ENCODE data around the gene ZFHX3.

ZFHX3 gene

GRCh38 chr16:72889616-72890582 is 158.0 kb downstream of the ZFHX3 start:
- H3K27ac ChIP-seq: no peak overlapping the region; the same call in 1 of the 2 replicates
- no peak for TF ChIP-seq CTCF (conservative IDR thresholded peaks at IDR 0.05; ENCODE audit: low read depth)
- no peak for DNase-seq (ENCODE audit: low spot score)
- ChIA-PET CTCF (interaction anchor here (0.6 to 0.7 kb wide), 2 partner anchors 431 to 792 kb away, joined by 3 to 4 read pairs; no protein-coding TSS in a partner anchor), POLR2A (ENCODE audit: low non-redundant PET) (no interaction called here)

GRCh38 chr16:72887537-72887936 is 160.4 kb downstream of the ZFHX3 start:
- H3K27ac ChIP-seq: no peak overlapping the region
- CTCF ChIA-PET: interaction anchor here (0.6 kb wide), 1 partner anchor 309 kb away, joined by 3 read pairs; no protein-coding TSS in a partner anchor
- no peak for TF ChIP-seq CTCF (conservative IDR thresholded peaks at IDR 0.05; ENCODE audit: low read depth)
- POLR2A ChIA-PET (ENCODE audit: low non-redundant PET): no interaction called here
- no peak for DNase-seq (ENCODE audit: low spot score)

DNA sequence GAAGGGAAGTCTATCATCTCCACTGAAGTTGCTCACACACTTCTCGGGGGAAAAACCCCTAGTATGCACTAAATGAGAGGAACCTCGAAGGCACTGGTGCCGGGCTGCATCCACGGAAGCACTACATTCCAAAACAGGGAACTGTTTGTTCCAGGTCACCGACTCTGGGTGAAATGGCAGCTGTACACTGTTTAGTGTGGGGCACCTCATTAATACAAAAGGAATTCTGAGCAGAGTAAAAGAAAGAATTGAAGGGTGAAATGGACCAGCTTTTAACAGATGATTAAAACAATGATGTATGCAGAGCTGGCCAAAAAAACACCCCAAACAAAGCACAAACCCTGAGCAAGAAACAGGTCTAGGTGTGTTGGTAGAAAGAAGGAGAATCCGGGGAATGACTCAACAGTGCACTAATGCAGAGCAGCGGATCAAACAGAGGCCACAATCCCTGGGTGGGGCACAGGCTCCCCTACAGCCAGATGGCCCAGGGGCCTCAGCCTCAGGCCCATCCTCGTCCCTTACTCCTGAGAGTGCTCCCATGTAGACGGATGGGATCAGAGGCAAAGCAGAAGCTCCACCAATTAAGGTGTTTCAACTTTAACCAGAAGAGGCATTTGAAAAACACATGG is 161.5 kb downstream of the ZFHX3 start:
- CTCF ChIA-PET: no interaction called here
- POLR2A ChIA-PET (ENCODE audit: low non-redundant PET): no interaction called here
- no peak overlapping the region for H3K27ac ChIP-seq
- DNase-seq (ENCODE audit: low spot score): peak; percentile 21
- TF ChIP-seq CTCF (conservative IDR thresholded peaks at IDR 0.05; ENCODE audit: low read depth): no peak

DNA sequence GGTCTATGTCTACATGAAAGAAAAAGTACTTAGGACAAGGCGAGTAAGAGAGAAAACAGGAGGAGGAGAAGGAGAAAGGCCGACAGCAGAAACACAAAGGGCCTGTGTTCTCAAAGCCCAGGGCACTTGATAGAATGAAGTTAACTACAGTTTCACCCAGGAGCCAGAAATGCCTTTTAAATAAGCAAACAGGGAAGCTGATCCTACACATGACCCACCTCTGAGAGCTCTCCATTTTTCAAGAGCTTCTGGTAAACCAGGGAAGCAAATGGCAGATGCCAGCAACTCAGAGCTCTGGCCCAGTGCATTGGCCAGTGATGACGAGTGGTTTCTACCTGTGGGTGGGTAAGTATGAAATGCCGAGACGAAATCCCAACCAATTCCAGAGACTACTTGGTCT is 163.4 kb downstream of the ZFHX3 start:
- CTCF ChIA-PET: no interaction called here

GRCh38 chr16:72884037-72884436 is 163.9 kb downstream of the ZFHX3 start:
- POLR2A ChIA-PET (ENCODE audit: low non-redundant PET): interaction anchor here (0.6 kb wide), 1 partner anchor 20 kb away, joined by 3 read pairs; no protein-coding TSS in a partner anchor
- CTCF ChIA-PET: interaction anchor here (1.0 kb wide), 1 partner anchor 27 kb away, joined by 8 read pairs; no protein-coding TSS in a partner anchor
- no peak for TF ChIP-seq CTCF (conservative IDR thresholded peaks at IDR 0.05; ENCODE audit: low read depth)
- no peak overlapping the region for H3K27ac ChIP-seq
- no peak for DNase-seq (ENCODE audit: low spot score)

More for the DNA sequence above, 163.4 kb downstream of the ZFHX3 start:
- POLR2A ChIA-PET (ENCODE audit: low non-redundant PET): no interaction called here
- TF ChIP-seq CTCF (conservative IDR thresholded peaks at IDR 0.05; ENCODE audit: low read depth): no peak
- DNase-seq (ENCODE audit: low spot score): no peak
- H3K27ac ChIP-seq: no peak overlapping the region

- no peak for TF ChIP-seq CTCF (conservative IDR thresholded peaks at IDR 0.05; ENCODE audit: low read depth)
- peak overlapping the region; percentile 35 for H3K27ac ChIP-seq
- POLR2A ChIA-PET (ENCODE audit: low non-redundant PET): no interaction called here
- no peak for DNase-seq (ENCODE audit: low spot score)
- CTCF ChIA-PET: no interaction called here
These were observed 168.1 kb downstream of the ZFHX3 start for GRCh38 chr16:72879846-72880245.

Measured in RWPE1 (cell line).